SK-N-SH (cell line): ENCODE data around the gene DGLUCY. TPM values are rescaled to one million over a fixed set of nuclear protein-coding genes. Genes with fewer than 3 reads are reported as not detected.

ENCODE experiments used
- CTCF ChIA-PET: fragments of 300-600, 350-600 bp; formaldehyde crosslinking; extraction: SDS; loops from one replicate; lab custom pipeline; 2021; lab: Yijun Ruan, JAX
- POLR2A ChIA-PET: fragments of 350-600 bp; sonication (Branson Sonifier 250); formaldehyde crosslinking; extraction: SDS; loops from one replicate; lab custom pipeline; 2020; ENCODE audit warnings: antibody characterized with exemption, inconsistent platforms; lab: Yijun Ruan, JAX
- DNase-seq: peaks from one replicate; pipeline ENCODE4 v3.0.0; 2012
- H2AFZ ChIP-seq: fragments of 200-600 bp; sonication (generic); 2 replicates; pipeline ENCODE4 v1.8.1; 2016; ENCODE audit warnings: antibody characterized with exemption, mild to moderate bottlenecking, low read depth
- H3F3A ChIP-seq: fragments of 200-600 bp; sonication (generic); replicated peaks from 2 replicates; pipeline ENCODE3; 2016; ENCODE audit warnings: antibody characterized with exemption, mild to moderate bottlenecking; ENCODE audit not compliant: insufficient read depth
- H3K27ac ChIP-seq, 2 experiments: fragments of 200-500 bp in 1 of 2; fragments of 200-600 bp in 1 of 2; sonication (Bioruptor generic) in 1 of 2; sonication (generic), shearing (Covaris generic) in 1 of 2; 2 replicates each; pipeline versions ENCODE4 v1.5.1 to v1.6.1; 2014 to 2016; ENCODE audit warnings: low read depth in 2 of 2, inconsistent platforms in 1 of 2, low read length in 1 of 2, mild to moderate bottlenecking in 1 of 2, mixed read lengths in 1 of 2
- H3K27me3 ChIP-seq: fragments of 200-600 bp; sonication (generic), shearing (Covaris generic); 2 replicates; pipeline ENCODE4 v1.6.1; 2016; ENCODE audit warnings: mixed run types; ENCODE audit not compliant: insufficient read depth
- H3K36me3 ChIP-seq, 2 experiments: fragments of 200-500 bp in 1 of 2; fragments of 200-600 bp in 1 of 2; sonication (Bioruptor generic) in 1 of 2; sonication (generic) in 1 of 2; replicated peaks in 1 of 2; 2 replicates each; pipeline versions ENCODE3 to v1.5.1; 2014 to 2016; ENCODE audit warnings: low read length in 1 of 2, mild to moderate bottlenecking in 1 of 2; ENCODE audit not compliant: insufficient read depth in 2 of 2, control insufficient read depth in 1 of 2
- H3K4me1 ChIP-seq, 2 experiments: fragments of 200-500 bp in 1 of 2; fragments of 200-600 bp in 1 of 2; sonication (Bioruptor generic) in 1 of 2; sonication (generic), shearing (Covaris generic) in 1 of 2; 2 replicates each; pipeline versions ENCODE4 v1.5.1 to v1.6.1; 2014 to 2016; ENCODE audit warnings: low read depth in 1 of 2, low read length in 1 of 2, mixed run types in 1 of 2; ENCODE audit not compliant: insufficient read depth in 2 of 2, control insufficient read depth in 1 of 2
- H3K4me2 ChIP-seq: fragments of 200-600 bp; sonication (generic), shearing (Covaris generic); 2 replicates; pipeline ENCODE4 v1.6.1; 2017; ENCODE audit warnings: mixed run types
- H3K4me3 ChIP-seq, 2 experiments: fragments of 200-500 bp in 1 of 2; fragments of 200-600 bp in 1 of 2; sonication (Bioruptor generic) in 1 of 2; sonication (generic), shearing (Covaris generic) in 1 of 2; 2 replicates each; pipeline versions ENCODE4 v1.5.1 to v1.8.1; 2014 to 2016; ENCODE audit warnings: low read depth in 2 of 2, inconsistent platforms in 1 of 2, low read length in 1 of 2, mild to moderate bottlenecking in 1 of 2, mixed read lengths in 1 of 2, moderate library complexity in 1 of 2
- H3K79me2 ChIP-seq: fragments of 200-600 bp; sonication (generic); 2 replicates; pipeline ENCODE4 v1.8.1; 2017; ENCODE audit warnings: mild to moderate bottlenecking; ENCODE audit not compliant: insufficient read depth
- H3K9ac ChIP-seq: fragments of 200-600 bp; sonication (generic); 2 replicates; pipeline ENCODE4 v1.6.1; 2017; ENCODE audit warnings: mixed run types
- H3K9me2 ChIP-seq: fragments of 200-600 bp; sonication (generic); 2 replicates; pipeline ENCODE4 v1.6.1; 2017; ENCODE audit warnings: mixed run types
- H3K9me3 ChIP-seq: fragments of 200-600 bp; sonication (generic); 2 replicates; pipeline ENCODE4 v1.6.1; 2017; ENCODE audit warnings: mixed run types, mild to moderate bottlenecking, moderate library complexity
- H4K20me1 ChIP-seq: fragments of 200-600 bp; sonication (generic); 2 replicates; pipeline ENCODE4 v1.6.1; 2017; ENCODE audit warnings: mild to moderate bottlenecking, mixed run types; ENCODE audit not compliant: insufficient read depth
- CHD2 ChIP-seq: fragments of 150-350 bp; IDR thresholded peaks from 2 replicates; pipeline ENCODE4 v1.6.1; 2018; ENCODE audit warnings: low read length; ENCODE audit not compliant: partially characterized antibody
- ELF1 ChIP-seq: IDR thresholded peaks from 2 replicates; pipeline ENCODE4 v1.4.0; 2012
- GABPA ChIP-seq: IDR thresholded peaks from 2 replicates; pipeline ENCODE4 v1.4.0; 2012; ENCODE audit warnings: low read depth, mild to moderate bottlenecking
- GATA2 ChIP-seq: sonication (generic); formaldehyde crosslinking; IDR thresholded peaks from 2 replicates; pipeline ENCODE4 v1.5.0; 2020; ENCODE audit warnings: mild to moderate bottlenecking, missing genetic modification reagents
- POLR2AphosphoS5 ChIP-seq: IDR thresholded peaks from 2 replicates; pipeline ENCODE4 v1.6.1; 2012; ENCODE audit warnings: low read depth, low read length
- RCOR1 ChIP-seq: fragments of 150-350 bp; IDR thresholded peaks from 2 replicates; pipeline ENCODE4 v1.6.1; 2017; ENCODE audit warnings: antibody characterized with exemption, low read length
- RFX5 ChIP-seq: IDR thresholded peaks from 2 replicates; pipeline ENCODE4 v1.6.1; 2012; ENCODE audit warnings: mild to moderate bottlenecking, improper control_type of control experiment, low read length
- SIN3A ChIP-seq: IDR thresholded peaks from 2 replicates; pipeline ENCODE4 v1.6.1; 2012; ENCODE audit warnings: low read depth, mild to moderate bottlenecking, low read length, moderate library complexity, borderline replicate concordance
- WGBS: methylation state at CpG from one replicate; pipeline ENCODE4 v1.1.6; 2017; ENCODE audit warnings: low lambda C conversion rate; 5-methylcytosine and 5-hydroxymethylcytosine counted together
- polyA plus RNA-seq, 3 experiments: library from polyadenylated mRNA; depleted of rRNA; stranded (reverse); fragments of >200 nt; gene quantifications; 2 replicates each; pipeline ENCODE4 v1.2.3, GENCODE V29; 2012
- TF ChIP-seq, protein P1 (sequence below): IDR thresholded peaks from 2 replicates; pipeline ENCODE4; 2012
- TF ChIP-seq, protein P2 (sequence below): fragments of 200-600 bp; sonication (generic); IDR thresholded peaks from 2 replicates; pipeline ENCODE4 v1.6.1; 2017; ENCODE audit warnings: antibody characterized with exemption, mild to moderate bottlenecking, moderate library complexity
- TF ChIP-seq, protein P3 (sequence below): IDR thresholded peaks from 2 replicates; pipeline ENCODE4 v1.4.0; 2012; ENCODE audit warnings: low read depth
- TF ChIP-seq, protein P4 (sequence below): IDR thresholded peaks from 2 replicates; pipeline ENCODE4 v1.4.0; 2012; ENCODE audit warnings: low read depth, borderline replicate concordance

Gene DGLUCY
- polyA plus RNA-seq, 1 of the 3 experiments (the other 2 are of a cell fraction): 17.2 TPM

DNA sequence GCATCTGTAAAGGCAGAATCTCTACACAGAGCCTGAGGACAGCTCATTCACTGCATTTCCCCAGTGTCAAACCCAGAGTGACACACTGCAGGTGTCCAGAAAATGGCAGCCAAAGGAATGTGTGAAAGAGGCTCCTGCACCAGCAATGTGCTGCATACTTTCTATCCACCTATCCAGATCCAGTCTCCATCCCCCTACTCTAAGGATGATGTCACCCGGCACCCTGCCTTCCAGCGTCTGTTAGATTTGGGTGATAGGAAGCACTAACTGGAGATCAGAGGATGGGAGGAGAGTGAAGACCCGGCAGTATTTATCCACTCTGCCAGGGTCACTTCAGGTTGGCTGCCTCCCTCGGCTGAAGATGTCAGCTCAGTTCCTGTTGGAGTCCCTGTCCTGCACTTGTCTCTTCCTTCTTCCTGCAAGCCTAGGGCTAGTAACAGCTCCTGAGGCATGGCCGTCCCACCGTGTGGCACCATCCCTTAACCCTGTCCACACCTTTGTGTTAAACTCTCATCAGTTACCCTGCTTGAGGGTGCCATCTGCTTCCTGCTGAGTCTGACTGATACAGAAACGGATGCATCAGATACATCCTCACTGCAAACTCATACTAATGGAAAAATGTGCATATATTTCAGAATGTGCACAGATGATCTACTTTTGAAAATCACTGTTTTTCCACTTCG is 143.6 kb downstream of the DGLUCY start (continued):
- TF ChIP-seq, protein P1, sequence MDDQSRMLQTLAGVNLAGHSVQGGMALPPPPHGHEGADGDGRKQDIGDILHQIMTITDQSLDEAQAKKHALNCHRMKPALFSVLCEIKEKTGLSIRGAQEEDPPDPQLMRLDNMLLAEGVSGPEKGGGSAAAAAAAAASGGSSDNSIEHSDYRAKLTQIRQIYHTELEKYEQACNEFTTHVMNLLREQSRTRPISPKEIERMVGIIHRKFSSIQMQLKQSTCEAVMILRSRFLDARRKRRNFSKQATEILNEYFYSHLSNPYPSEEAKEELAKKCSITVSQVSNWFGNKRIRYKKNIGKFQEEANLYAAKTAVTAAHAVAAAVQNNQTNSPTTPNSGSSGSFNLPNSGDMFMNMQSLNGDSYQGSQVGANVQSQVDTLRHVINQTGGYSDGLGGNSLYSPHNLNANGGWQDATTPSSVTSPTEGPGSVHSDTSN: peak; percentile 25; the same call in 1 of the 2 replicates
- TF ChIP-seq, protein P2, sequence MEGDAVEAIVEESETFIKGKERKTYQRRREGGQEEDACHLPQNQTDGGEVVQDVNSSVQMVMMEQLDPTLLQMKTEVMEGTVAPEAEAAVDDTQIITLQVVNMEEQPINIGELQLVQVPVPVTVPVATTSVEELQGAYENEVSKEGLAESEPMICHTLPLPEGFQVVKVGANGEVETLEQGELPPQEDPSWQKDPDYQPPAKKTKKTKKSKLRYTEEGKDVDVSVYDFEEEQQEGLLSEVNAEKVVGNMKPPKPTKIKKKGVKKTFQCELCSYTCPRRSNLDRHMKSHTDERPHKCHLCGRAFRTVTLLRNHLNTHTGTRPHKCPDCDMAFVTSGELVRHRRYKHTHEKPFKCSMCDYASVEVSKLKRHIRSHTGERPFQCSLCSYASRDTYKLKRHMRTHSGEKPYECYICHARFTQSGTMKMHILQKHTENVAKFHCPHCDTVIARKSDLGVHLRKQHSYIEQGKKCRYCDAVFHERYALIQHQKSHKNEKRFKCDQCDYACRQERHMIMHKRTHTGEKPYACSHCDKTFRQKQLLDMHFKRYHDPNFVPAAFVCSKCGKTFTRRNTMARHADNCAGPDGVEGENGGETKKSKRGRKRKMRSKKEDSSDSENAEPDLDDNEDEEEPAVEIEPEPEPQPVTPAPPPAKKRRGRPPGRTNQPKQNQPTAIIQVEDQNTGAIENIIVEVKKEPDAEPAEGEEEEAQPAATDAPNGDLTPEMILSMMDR: no peak
- TF ChIP-seq GABPA (peak; percentile 29; the same call in 1 of the 2 replicates), RFX5 (no peak), GATA2 (CRISPR knock-in tag) (peak; percentile 80), SIN3A (no peak), CHD2 (peak; percentile 54), RCOR1 (peak; percentile 94)
- TF ChIP-seq, protein P3, sequence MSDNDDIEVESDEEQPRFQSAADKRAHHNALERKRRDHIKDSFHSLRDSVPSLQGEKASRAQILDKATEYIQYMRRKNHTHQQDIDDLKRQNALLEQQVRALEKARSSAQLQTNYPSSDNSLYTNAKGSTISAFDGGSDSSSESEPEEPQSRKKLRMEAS: no peak

DNA sequence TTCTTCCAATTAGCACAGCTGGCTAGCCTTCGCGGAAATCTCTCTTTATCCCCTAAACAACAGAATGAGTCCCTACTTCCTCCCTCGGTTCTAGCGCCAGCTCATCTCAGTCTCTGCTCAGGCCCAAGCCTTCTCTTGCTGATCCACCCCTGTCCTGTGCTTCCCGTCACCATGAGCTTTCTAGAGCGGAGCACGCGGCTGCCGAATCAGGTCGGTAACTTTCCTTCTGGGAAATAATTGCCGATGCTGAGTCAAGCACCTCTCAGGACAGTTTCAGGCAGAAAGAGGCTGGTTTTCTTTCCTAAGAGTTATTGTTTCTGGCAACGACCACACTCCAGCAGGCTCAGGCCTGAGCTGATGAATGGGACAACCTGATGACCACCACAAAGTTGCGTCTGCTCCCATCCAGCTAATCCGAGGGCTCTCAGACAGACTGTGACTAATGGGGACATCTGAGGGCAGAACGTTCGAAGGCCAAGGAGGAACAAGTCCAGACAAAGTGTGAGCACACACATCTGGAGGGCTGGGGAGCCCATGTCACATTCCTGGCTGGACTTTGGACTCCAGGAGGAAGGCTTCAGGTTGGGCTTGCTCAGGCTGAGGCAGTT is 144.2 kb downstream of the DGLUCY start:
- H3K9ac ChIP-seq: no peak overlapping the region
- peak overlapping the region in 1 of 2 experiments; percentile 97; a peak in 2 of 4 replicates for H3K27ac ChIP-seq
- no peaks in the 10 kb centered on the region for H3K79me2 ChIP-seq
- H2AFZ ChIP-seq: no peak overlapping the region
- no peaks in the 10 kb centered on the region for H3F3A ChIP-seq
- H3K4me1 ChIP-seq: peaks cover 0 to 49% of the 10 kb centered on the region in 2 experiments; a peak in 2 of 4 replicates
- no peaks in the 10 kb centered on the region for H3K9me3 ChIP-seq
- CTCF ChIA-PET: interaction anchor here (0.9 to 3.4 kb wide), 9 partner anchors 9 to 86 kb away, joined by 3 to 17 read pairs (median 3); no protein-coding TSS in a partner anchor
- DNase-seq: no peak
- H4K20me1 ChIP-seq: no peaks in the 10 kb centered on the region
- H3K27me3 ChIP-seq: no peaks in the 10 kb centered on the region
- H3K4me2 ChIP-seq: no peak overlapping the region
- no peaks in the 10 kb centered on the region for H3K36me3 ChIP-seq
- no peaks in the 10 kb centered on the region for H3K9me2 ChIP-seq
- WGBS: 80% methylated on average over 16 of the region's 16 CpGs
- POLR2A ChIA-PET: interaction anchor here (1.5 to 2.3 kb wide), 2 partner anchors 21 to 27 kb away, joined by 7 to 17 read pairs; no protein-coding TSS in a partner anchor
- TF ChIP-seq ELF1 (no peak), POLR2AphosphoS5 (no peak), SIN3A (no peak)
- TF ChIP-seq, protein P4, sequence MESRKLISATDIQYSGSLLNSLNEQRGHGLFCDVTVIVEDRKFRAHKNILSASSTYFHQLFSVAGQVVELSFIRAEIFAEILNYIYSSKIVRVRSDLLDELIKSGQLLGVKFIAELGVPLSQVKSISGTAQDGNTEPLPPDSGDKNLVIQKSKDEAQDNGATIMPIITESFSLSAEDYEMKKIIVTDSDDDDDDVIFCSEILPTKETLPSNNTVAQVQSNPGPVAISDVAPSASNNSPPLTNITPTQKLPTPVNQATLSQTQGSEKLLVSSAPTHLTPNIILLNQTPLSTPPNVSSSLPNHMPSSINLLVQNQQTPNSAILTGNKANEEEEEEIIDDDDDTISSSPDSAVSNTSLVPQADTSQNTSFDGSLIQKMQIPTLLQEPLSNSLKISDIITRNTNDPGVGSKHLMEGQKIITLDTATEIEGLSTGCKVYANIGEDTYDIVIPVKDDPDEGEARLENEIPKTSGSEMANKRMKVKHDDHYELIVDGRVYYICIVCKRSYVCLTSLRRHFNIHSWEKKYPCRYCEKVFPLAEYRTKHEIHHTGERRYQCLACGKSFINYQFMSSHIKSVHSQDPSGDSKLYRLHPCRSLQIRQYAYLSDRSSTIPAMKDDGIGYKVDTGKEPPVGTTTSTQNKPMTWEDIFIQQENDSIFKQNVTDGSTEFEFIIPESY: no peak
- no peak overlapping the region for H3K4me3 ChIP-seq
